GM04503 (cell line): ENCODE data around the gene ST3GAL5.
"Not testable (repeated sequence)": the region's sequence is repeated elsewhere in the genome, so short reads cannot be mapped to it uniquely, and the experiment has no call there.

ENCODE experiments used
- DNase-seq: peaks from one replicate; pipeline ENCODE4 v3.0.0-alpha.2; 2012; ENCODE audit warnings: low read depth

ST3GAL5 gene

DNA sequence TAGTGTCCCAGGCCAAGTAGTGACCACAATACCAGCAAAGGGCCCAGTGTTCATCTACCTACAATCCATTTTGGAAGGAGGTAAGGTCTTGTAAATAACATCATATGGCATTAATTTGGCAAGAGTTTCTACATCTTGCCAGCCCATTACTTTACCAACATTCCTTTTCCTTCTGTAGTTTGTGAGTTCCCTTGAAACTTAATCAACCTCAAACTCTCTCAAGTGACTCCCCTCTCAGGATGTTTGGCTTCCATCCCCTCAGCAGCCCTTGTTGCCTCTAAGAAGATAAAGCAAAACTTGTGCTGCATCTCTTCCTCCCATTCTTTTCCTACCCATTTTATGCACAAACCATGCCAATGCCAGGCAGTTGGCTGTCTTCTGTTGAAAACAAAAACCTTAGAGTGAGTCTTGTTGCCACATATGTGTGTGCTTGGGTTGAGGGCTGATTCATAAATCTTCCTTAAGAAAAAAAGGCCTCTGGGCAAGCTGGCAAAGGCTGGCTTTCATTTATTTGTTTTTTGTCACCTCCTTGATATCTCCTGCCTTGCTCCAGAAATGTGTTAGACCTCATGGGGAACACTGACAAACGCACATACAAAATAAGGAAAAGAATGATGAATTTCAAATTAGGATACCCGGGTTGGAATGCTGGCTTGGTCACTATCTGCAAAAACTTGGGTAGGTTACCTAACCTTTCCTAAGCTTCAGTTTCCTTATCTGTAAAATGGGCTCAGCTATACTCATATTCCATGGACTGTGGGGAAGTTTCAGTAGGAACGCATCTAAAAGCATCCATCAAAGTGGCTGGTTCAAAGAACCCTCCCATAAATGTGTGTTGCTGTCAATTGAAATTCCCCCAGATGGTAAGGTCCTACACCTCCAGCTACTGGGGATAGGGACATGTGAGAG, 29.4 kb upstream of the ST3GAL5 start:
- no peak for DNase-seq

DNA sequence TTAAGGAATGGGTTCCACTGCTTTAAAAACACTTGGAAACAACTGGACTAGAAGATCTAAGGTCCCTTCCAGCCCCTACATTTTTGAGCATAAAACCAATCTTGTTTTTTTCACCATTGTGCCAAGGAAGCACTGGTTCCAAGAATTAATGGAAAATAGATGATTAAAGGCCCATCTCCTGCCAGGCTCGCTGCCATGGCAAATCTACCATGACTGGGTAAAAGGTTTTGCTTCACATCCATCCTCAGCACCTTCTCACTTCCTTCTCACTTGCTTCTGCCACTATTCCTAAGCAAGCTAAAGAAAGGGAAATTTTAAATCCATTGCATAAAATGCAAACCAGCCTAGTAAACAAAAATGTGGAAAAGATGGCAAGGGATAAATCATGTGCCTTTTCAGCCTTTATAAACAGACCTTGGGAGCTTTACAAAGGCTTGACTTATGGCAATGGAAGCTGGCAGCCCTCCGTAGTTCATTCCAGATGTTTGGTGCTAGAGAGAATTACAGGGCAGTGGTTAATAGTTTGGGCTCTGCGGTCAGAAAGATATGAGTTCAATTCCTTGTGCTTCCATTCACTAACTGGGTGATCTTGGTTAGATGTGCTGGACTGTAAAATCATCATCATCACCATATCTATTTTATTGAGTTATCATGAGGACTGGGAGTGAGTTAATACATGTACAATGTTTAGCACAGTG, 27.0 kb upstream of the ST3GAL5 start:
- DNase-seq = peak; percentile 42

- DNase-seq = no peak
Measured at GRCh38 chr2:85914922-85915321, 26.1 kb upstream of the ST3GAL5 start.

GRCh38 chr2:85913884-85914881, 25.4 kb upstream of the ST3GAL5 start:
- DNase-seq = no peak

DNA sequence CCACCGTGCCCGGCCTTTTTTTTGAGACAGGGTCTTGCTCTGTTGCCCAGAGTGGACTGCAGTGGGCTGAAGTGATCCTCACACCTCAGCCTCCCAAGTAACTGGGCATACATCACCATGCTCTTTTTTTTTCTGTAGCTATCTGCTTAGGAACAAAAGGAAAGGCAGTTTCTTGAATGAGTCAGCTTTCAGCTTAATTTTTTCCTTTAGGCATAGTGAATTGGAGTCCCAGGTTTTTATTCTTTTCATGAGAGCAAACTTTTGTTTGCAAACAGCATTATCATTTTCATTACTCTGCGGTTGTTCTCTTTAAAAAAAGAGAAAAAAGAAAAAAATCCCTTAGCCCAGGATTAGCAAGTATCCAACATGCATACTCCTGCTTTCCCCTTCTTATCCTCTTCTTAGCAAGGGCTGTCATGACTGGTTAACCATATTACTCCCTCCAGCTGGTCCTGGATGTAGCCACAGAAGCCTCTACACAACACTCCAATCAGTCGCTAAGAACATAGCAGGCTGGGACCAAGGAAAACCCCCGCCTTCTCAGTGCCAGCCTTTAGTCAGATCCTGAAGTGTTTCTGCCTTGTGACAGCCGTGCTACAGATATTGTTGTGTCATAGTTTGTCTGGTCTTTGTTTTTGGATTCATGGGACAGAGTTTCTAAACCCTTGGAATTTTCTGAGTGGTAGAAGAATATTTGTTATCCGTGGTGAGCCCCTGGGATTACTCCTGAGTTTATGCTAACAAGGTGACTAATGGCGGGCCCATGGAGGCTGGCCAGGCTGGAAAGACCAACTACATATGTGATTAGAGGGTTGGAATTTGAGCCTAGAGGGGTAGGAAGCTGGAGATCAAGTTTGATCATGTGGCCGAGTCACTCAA, 23.3 kb upstream of the ST3GAL5 start:
- peak; percentile 55 for DNase-seq

DNA sequence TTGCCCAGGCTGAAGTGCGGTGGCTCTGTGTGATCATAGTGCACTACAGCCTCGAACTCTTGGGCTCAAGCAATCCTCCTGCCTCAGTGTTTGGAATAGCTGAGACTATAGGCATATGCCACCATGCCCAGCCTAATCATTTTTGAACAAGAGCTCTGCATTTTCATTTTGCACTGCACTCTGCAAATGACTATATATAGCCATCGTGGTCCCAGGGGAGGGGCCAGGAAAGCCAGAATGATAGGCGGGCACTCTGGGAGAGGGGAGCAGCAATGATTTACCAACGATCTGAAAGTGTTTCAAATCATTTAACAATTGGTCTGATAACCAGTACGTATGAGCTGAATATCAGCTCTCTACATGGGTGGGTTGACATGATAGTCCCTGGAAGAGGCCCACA, 22.3 kb upstream of the ST3GAL5 start:
- DNase-seq = no peak

DNA sequence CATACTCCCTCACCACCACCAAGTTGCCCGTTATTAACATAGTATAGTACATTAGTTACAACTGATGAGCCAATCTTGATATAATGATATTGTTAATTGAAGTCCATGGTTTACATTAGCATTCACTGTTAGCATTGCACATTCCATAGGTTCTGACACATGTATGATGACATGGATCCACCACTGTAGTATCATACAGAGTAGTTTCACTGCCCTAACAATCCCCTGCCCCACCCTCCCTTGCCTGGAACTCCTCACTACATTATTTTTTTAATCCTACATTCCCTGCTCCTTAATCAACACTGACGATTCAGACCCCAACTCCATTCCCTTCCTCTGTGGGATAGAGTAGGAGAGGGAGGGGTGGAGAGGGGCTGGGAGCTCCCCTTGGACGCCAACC, 20.2 kb upstream of the ST3GAL5 start:
- DNase-seq = no peak

GRCh38 chr2:85908506-85908905, 19.7 kb upstream of the ST3GAL5 start:
- DNase-seq = no peak

DNA sequence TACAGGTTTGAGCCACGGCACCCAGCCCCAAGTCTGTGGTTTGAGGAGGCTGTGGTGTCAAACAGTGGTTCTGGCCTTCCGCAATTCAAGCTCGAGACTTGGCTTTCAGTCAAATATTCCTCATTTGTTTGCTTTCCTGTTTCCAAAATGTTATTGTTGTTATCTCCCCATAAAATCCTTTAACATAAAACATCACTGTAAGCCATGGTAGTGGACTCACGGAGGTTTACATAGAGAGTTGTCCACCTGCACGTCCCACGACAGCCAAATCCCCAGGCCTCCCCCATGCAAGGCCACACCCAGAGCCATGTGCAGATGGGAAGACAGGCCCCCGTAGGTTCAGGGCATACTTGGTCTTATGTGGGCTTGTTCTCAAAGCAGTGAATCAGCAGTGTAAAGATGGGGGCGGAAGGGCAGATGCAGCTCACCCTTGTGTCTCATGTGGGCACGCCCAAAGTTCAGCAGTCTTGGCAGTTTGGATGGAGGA, 18.9 kb upstream of the ST3GAL5 start:
- no peak for DNase-seq

DNA sequence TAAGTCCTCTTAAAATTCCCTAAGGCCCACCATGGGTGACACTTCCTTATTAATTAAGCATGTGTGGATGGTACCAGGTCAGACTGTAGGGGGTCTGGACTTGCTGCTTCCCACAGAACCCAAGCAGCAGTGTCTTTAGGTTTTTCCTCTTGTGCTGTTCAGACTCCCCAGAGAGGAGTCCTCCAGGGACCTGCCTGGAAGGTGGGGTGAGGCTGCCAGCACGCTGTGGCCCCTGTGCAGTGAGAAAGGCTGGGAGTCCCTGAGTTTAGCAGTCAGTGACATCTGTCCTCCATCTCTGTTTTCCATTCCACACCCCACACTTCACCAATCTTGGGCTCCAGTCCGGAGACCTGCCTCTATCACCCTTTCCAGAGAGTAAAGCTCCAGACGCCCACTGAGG, 18.0 kb upstream of the ST3GAL5 start:
- no peak for DNase-seq

DNA sequence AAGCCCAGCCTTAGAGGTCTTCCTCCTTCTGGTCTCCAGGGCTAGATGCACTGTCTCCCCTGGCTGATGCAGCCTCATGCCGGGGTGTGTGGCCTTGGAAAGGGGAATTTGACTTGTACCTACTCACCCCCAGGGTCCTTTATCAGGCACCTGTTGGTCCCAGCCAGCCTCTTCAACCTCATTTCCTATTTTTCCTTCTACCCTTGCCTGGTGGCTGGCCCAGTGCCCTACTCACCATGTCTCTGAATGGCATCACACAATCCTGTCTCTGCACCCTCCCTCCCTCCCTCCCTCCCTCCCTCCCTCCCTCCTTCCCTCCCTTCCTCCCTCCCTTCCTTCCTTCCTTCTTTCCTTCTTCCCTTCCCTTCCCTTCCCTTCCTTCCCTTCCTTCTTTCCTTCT, 17.1 kb upstream of the ST3GAL5 start:
- DNase-seq = no peak

DNA sequence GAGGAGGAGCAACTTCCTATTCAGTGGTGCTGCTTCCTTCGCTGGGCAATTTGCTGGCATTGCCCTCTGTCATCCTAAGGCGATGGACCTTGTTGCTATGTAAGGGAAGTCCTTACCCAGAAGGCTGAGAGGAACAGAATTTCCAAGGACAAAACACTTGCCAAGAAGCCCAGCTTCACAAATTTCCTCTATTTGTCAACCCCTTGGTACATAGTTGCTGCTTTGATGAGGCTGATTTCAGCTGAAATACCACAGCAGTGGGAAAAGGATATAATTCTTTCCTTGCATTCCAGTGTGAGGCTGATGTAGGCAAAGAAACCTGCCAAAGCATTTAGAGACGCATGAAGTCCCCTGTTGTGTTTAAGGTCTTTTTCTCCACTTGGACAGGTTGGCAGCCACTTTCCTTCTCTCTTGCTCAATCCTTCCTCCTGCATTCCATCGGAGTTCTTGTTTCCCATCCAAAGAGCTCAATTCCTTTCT, 16.4 kb upstream of the ST3GAL5 start:
- DNase-seq = peak; percentile 63

DNA sequence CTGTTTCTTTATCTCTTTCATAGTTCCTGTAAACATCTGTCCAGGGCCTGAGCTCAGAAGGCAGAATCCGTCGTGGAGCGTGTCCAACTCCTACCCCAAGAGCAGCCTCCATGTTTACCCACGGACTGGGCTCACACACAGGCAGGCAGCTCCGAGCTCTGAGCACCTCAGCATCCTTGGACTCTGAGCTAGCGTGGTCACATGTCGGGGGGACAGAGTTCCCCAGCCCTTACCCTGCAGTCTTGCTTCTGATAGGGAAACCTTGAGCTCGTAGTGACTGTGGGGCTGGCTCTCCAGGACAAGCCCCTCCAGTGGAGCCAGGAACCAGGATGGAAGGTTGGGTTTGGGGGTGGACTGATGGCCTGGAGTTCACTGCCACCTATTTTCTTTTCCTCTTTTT, 15.1 kb upstream of the ST3GAL5 start:
- DNase-seq = no peak

GRCh38 chr2:85902496-85902895, 13.7 kb upstream of the ST3GAL5 start:
- peak; percentile 67 for DNase-seq

GRCh38 chr2:85901155-85901554, 12.4 kb upstream of the ST3GAL5 start:
- no peak for DNase-seq

GRCh38 chr2:85900366-85900765, 11.6 kb upstream of the ST3GAL5 start:
- DNase-seq = no peak

- DNase-seq = no peak
Measured at GRCh38 chr2:85899849-85900248, 11.1 kb upstream of the ST3GAL5 start.

DNA sequence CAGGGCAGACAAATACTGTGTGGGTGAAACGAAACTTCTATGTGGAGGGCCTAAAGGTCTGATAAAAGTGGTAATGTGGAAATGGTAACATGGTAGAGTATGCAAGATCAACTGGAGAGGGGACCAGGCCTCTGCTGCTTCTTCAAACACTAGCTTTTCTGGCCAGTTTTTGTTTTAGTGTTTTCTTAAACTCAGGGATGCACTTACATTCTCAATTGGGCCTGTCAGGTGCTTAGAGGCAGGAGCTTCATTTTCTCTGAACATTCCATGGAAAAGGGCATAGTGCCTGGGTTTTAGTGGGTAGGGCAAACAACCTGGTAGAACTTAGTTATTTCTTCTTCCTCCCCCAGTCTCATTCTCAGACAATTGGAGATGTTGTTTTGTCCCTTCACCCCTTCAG, 10.5 kb upstream of the ST3GAL5 start:
- no peak for DNase-seq

DNA sequence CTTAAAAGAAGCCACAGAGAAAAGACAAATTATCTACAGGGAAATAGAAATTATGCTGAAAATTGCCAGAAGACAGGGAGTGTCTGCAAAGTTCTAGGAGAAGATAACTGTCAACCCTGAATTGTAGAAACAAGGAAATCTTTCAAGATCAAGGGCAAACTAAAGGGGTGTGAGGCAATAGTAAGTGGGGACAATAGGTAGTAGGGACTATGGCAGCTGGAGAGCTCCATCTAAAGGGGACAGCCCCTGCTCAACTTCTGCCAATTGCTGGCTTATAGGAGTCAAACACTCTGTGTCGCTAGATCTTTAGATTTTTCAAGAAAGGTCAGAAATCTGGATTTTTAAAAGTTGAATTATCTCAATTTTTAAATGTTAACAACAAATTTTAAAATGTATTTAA, 10.1 kb upstream of the ST3GAL5 start:
- no peak for DNase-seq

DNA sequence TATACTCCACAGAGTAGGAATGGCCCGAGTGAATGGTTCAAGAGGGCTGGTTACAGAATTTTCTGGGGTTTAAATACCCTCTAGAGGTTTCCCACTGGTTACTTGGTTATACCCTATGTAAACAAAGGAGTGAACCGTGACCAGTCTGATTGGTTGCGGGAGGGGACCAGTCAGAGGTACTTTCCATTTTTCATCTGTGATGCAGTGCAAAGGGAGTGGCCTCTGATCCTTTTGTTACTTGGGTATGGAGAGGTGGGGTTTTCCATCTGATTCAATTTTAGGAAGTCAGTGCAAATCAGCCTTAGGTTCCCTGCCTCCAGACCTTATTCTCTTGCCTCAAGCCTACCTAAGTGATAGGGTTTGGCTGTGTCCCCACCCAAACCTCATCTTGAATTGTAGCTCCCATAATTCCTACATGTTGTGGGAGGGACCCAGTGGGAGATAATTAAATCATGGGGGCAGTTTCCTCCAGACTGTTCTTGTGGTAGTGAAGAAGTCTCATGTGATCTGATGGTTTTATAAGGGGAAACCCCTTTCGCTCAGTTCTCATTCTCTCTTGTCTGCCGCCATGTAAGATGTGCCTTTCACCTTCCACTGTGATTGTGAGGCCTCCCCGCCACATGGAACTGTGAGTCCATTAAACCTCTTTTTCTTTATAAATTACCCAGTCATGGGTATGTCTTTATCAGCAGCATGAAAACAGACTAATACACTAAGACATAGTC, 5.9 kb upstream of the ST3GAL5 start:
- not testable (repeated sequence) for DNase-seq
